Ovary (tissue), 9 donors: ENCODE data around the gene CDHR2. TPM values are rescaled to one million over a fixed set of nuclear protein-coding genes. Genes with fewer than 3 reads are reported as not detected.
"Not testable (repeated sequence)": the region's sequence is repeated elsewhere in the genome, so short reads cannot be mapped to it uniquely, and the experiment has no call there.

ENCODE experiments used
- DNase-seq, 5 donors: peaks; one replicate each; pipeline ENCODE4 v3.0.0-alpha.2; 2019 to 2020
- H3K27ac ChIP-seq, 2 donors: fragments of 200-600 bp; one replicate each; pipeline versions ENCODE4 v1.5.1 to v1.8.0; 2019 to 2022
- H3K27me3 ChIP-seq: fragments of 200-600 bp; one replicate; pipeline ENCODE4 v1.8.0; 2022
- H3K36me3 ChIP-seq: fragments of 200-600 bp; sonication (generic); one replicate; pipeline ENCODE4 v1.5.1; 2019
- H3K4me1 ChIP-seq: one replicate; pipeline ENCODE4 v1.8.1; 2013; ENCODE audit warnings: mild to moderate bottlenecking, moderate library complexity; ENCODE audit not compliant: insufficient read depth
- H3K4me3 ChIP-seq: fragments of 200-600 bp; sonication (generic); one replicate; pipeline ENCODE4 v1.5.1; 2017
- H3K9me3 ChIP-seq, 2 donors: fragments of 200-600 bp in 1 of 2; sonication (generic) in 1 of 2; one replicate each; pipeline versions ENCODE4 v1.5.1 to v1.8.1; 2013 to 2019; ENCODE audit warnings: mild to moderate bottlenecking in 1 of 2, moderate library complexity in 1 of 2
- CTCF ChIP-seq, 3 donors: fragments of 450-650 bp in 2 of 3; fragments of 200-600 bp in 1 of 3; IDR thresholded peaks; one replicate each; pipeline versions ENCODE4 v1.5.1 to v1.8.0; 2016 to 2022; ENCODE audit warnings: antibody characterized with exemption in 3 of 3, mild to moderate bottlenecking in 1 of 3
- EP300 ChIP-seq: sonication (generic); formaldehyde crosslinking; IDR thresholded peaks from one replicate; pipeline ENCODE4 v1.6.1; 2017; ENCODE audit warnings: antibody characterized with exemption
- POLR2A ChIP-seq: fragments of 450-650 bp; IDR thresholded peaks from one replicate; pipeline ENCODE4 v1.6.1; 2017; ENCODE audit warnings: antibody characterized with exemption, mild to moderate bottlenecking, moderate library complexity
- WGBS, 3 donors: extraction: QIAGEN DNeasy Blood & Tissue Kit in 1 of 3; methylation state at CpG; one replicate each; pipeline versions ENCODE4 v1.1.5 to v1.1.7; 2013 to 2017; 5-methylcytosine and 5-hydroxymethylcytosine counted together
- intact Hi-C, 4 donors: fragments of 100-400 bp; cut with DNase I; formaldehyde crosslinking; loops; one replicate each; pipeline versions ENCODE4 v1.11.0 to v1.15.1; 2022 to 2023
- polyA plus RNA-seq, 2 donors: library from polyadenylated mRNA; stranded (reverse); fragments of 200-250 nt in 1 of 2; fragments of 350-450 nt in 1 of 2; fragmentation: Illumina TruSeq in 1 of 2; extraction: RNeasy Lipid Tissue Mini Kit (QIAGEN cat#74804) in 1 of 2; gene quantifications; one replicate each; pipeline ENCODE4 v1.2.3, GENCODE V29; 2013 to 2014
- total RNA-seq, 7 donors: library from RNA; depleted of rRNA in 2 of 7; stranded (reverse); fragments of >200 nt in 2 of 7; fragmentation: NEBNext Ultra II Directional in 3 of 7; extraction: Animal tissue kit (Norgen Biotek cat#: 25700) in 3 of 7; gene quantifications; one replicate each; pipeline versions ENCODE4 v1.1.0 to v1.2.4, GENCODE V29; 2016 to 2023
- donor health status: DM: no; HTN: no; CAD: no; lungs with moderate emphysema.
- donor health status: DM: no; HTN: no; CAD: no.
- donor health status: Bipolar disorder and iron deficiency.
- donor health status: DM: yes; HTN: yes; CAD: no.
- donor health status: DM: no; HTN: no; CAD: no.
- donor health status: DM: yes; HTN: yes; CAD: no.

CDHR2 gene
- total and polyA plus RNA-seq, 9 donors, result 0.10 to 2.0 (median 0.20) TPM; not detected in 6

- no peak overlapping the region for H3K4me3 ChIP-seq
- H3K27me3 ChIP-seq, result no peaks in the 10 kb centered on the region
- peaks cover 7% of the 10 kb centered on the region for H3K4me1 ChIP-seq
- intact Hi-C loops, result loop anchor here in 1 of 4 donors (10.0 kb wide), 1 partner anchor 131 kb away; the partner anchor contains the start of gene CLTB
- DNase-seq, result no peak
- no peaks in the 10 kb centered on the region for H3K9me3 ChIP-seq
- H3K27ac ChIP-seq, result no peak overlapping the region
- no peak for TF ChIP-seq CTCF (IDR thresholded peaks at IDR 0.05)
- no peak for TF ChIP-seq POLR2A
- no peak for TF ChIP-seq EP300
- WGBS, 3 donors, result 78 to 93% (median 81%) methylated on average over 12 to 13 of the region's 13 CpGs
- no peaks in the 10 kb centered on the region for H3K36me3 ChIP-seq
These were observed 3.2 kb upstream of the CDHR2 start for GRCh38 chr5:176545737-176546509.

- no peaks in the 10 kb centered on the region for H3K36me3 ChIP-seq
- no peaks in the 10 kb centered on the region for H3K9me3 ChIP-seq
- no peak overlapping the region for H3K4me3 ChIP-seq
- H3K27ac ChIP-seq, result no peak overlapping the region
- WGBS, 3 donors, result 77 to 82% (median 78%) methylated on average over 8 of the region's 8 CpGs
- peaks cover 2% of the 10 kb centered on the region for H3K4me1 ChIP-seq
- no peaks in the 10 kb centered on the region for H3K27me3 ChIP-seq
- intact Hi-C loops, result loop anchor here in 1 of 4 donors (10.0 kb wide), 1 partner anchor 133 kb away; the partner anchor contains the start of gene CLTB
- no peak for DNase-seq
- TF ChIP-seq POLR2A (no peak), EP300 (no peak), CTCF (IDR thresholded peaks at IDR 0.05) (no peak)
These were observed 1.3 kb upstream of the CDHR2 start for GRCh38 chr5:176547802-176548201.

- TF ChIP-seq CTCF (IDR thresholded peaks at IDR 0.05), result no peak
- no peak for TF ChIP-seq EP300
- no peak for TF ChIP-seq POLR2A
- no peak overlapping the region for H3K27ac ChIP-seq
- intact Hi-C loops, result loop anchor here in 1 of 4 donors (10.0 kb wide), 1 partner anchor 135 kb away; the partner anchor contains the start of gene CLTB
- no peaks in the 10 kb centered on the region for H3K36me3 ChIP-seq
- no peaks in the 10 kb centered on the region for H3K4me1 ChIP-seq
- no peaks in the 10 kb centered on the region for H3K9me3 ChIP-seq
- 72 to 81% (median 74%) methylated on average over 7 of the region's 7 CpGs for WGBS, 3 donors
- DNase-seq, result no peak
- no peaks in the 10 kb centered on the region for H3K27me3 ChIP-seq
- H3K4me3 ChIP-seq, result no peak overlapping the region
These were observed 729 bp downstream of the CDHR2 start for GRCh38 chr5:176549871-176550270.

GRCh38 chr5:176550275-176550831, 1.2 kb downstream of the CDHR2 start:
- no peaks in the 10 kb centered on the region for H3K4me1 ChIP-seq
- H3K9me3 ChIP-seq, result no peaks in the 10 kb centered on the region
- DNase-seq, result no peak
- intact Hi-C loops, result no loop called here
- WGBS, 3 donors, result 69 to 76% (median 71%) methylated on average over 16 of the region's 16 CpGs
- no peaks in the 10 kb centered on the region for H3K36me3 ChIP-seq
- TF ChIP-seq CTCF (IDR thresholded peaks at IDR 0.05) (no peak), EP300 (no peak), POLR2A (no peak)
- no peak overlapping the region for H3K4me3 ChIP-seq
- no peak overlapping the region for H3K27ac ChIP-seq
- no peaks in the 10 kb centered on the region for H3K27me3 ChIP-seq

DNA sequence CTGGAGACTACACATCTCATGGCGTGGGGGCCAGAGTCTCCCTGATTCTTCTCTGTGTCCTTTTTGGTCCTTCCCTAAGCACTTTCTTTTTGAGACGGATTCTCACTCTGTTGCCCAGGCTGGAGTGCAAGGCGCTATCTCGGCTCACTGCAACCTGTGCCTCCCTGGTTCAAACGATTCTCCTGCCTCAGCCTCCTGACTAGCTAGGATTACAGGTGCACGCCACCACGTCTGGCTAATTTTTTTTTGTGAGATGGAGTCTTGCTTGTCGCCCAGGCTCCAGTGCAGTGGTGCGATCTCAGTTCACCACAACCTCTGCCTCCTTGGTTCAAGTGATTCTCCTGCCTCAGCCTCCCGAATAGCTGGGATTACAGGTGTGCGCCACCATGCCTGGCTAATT, 1.8 kb downstream of the CDHR2 start:
- H3K27me3 ChIP-seq, H3K4me1 ChIP-seq, intact Hi-C loops, H3K9me3 ChIP-seq, DNase-seq, H3K4me3 ChIP-seq, H3K36me3 ChIP-seq, H3K27ac ChIP-seq: not testable (repeated sequence)
- 77 to 87% (median 81%) methylated on average over 11 of the region's 11 CpGs for WGBS, 3 donors
